H1 (cell line): Measurements from ENCODE around the gene BRK1.
"Not testable (repeated sequence)": the region's sequence is repeated elsewhere in the genome, so short reads cannot be mapped to it uniquely, and the experiment has no call there.

ENCODE experiments used
- BRCA1 ChIP-seq: IDR thresholded peaks from 2 replicates; pipeline ENCODE4 v1.6.1; 2012; ENCODE audit warnings: low read depth, low read length, improper control_type of control experiment
- CEBPB ChIP-seq: IDR thresholded peaks from 2 replicates; pipeline ENCODE4 v1.6.1; 2012; ENCODE audit warnings: low read depth, low read length
- CREB1 ChIP-seq: IDR thresholded peaks from 2 replicates; pipeline ENCODE4 v1.6.1; 2012; ENCODE audit warnings: inconsistent platforms
- EP300 ChIP-seq, 2 experiments: IDR thresholded peaks; 1 replicate in 1 of 2; 2 replicates in 1 of 2; pipeline ENCODE4 v1.6.1; 2011 to 2012; ENCODE audit warnings: low read depth in 2 of 2, low read length in 2 of 2, mild to moderate bottlenecking in 2 of 2, borderline replicate concordance in 1 of 2, inconsistent platforms in 1 of 2, moderate library complexity in 1 of 2
- HDAC6 ChIP-seq: IDR thresholded peaks from one replicate; pipeline ENCODE4 v1.7.1; 2012; ENCODE audit warnings: low read depth, mild to moderate bottlenecking, inconsistent platforms, low read length, moderate library complexity
- KDM5A ChIP-seq: fragments of 200-600 bp; IDR thresholded peaks from 2 replicates; pipeline ENCODE4 v1.7.1; 2012; ENCODE audit warnings: mild to moderate bottlenecking, low read length, inconsistent platforms, mixed read lengths
- POLR2AphosphoS5 ChIP-seq: IDR thresholded peaks from 2 replicates; pipeline ENCODE4 v1.6.1; 2011; ENCODE audit warnings: low read depth, low read length
- USF2 ChIP-seq: IDR thresholded peaks from 2 replicates; pipeline ENCODE4 v1.6.1; 2011; ENCODE audit warnings: low read length, improper control_type of control experiment
- ZNF274 ChIP-seq: IDR thresholded peaks from 2 replicates; pipeline ENCODE4 v1.7.0; 2012; ENCODE audit warnings: low read length, borderline replicate concordance; ENCODE audit errors: extremely low read depth
- TF ChIP-seq, protein P1 (sequence below), 3 experiments: IDR thresholded peaks; 1 replicate in 2 of 3; 2 replicates in 1 of 3; pipeline versions ENCODE4 v1.5.1 to v1.6.1; 2011; ENCODE audit warnings: low read length in 3 of 3, mild to moderate bottlenecking in 3 of 3, inconsistent platforms in 2 of 3, low read depth in 1 of 3, moderate library complexity in 1 of 3; ENCODE audit not compliant: insufficient read depth in 1 of 3; ENCODE audit errors: control extremely low read depth in 1 of 3

DNA sequence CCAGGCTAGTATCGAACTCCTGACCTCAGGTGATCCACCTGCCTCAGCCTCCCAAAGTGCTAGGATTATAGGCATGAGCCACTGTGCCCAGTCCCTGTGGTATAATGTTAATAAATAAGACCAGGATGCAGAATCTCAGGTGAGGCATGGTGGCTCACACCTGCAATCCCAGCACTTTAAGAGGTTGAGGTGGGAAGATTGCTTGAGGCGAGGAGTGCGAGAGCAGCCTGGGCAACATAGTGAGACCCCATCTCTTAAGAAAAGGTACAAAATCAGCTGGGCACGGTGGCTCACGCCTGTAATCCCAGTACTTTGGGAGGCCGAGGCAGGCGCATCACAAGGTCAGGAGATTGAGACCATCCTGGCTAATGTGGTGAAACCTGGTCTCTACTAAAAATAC lies 59.9 kb downstream of the BRK1 start:
- TF ChIP-seq ZNF274; BRCA1; EP300 (IDR thresholded peaks at IDR 0.05; ENCODE audit: borderline replicate concordance in 1 of 2, low read depth in 2 of 2, low read length in 2 of 2); CEBPB; HDAC6; KDM5A; POLR2AphosphoS5; CREB1; USF2: not testable (repeated sequence)
- TF ChIP-seq, protein P1, sequence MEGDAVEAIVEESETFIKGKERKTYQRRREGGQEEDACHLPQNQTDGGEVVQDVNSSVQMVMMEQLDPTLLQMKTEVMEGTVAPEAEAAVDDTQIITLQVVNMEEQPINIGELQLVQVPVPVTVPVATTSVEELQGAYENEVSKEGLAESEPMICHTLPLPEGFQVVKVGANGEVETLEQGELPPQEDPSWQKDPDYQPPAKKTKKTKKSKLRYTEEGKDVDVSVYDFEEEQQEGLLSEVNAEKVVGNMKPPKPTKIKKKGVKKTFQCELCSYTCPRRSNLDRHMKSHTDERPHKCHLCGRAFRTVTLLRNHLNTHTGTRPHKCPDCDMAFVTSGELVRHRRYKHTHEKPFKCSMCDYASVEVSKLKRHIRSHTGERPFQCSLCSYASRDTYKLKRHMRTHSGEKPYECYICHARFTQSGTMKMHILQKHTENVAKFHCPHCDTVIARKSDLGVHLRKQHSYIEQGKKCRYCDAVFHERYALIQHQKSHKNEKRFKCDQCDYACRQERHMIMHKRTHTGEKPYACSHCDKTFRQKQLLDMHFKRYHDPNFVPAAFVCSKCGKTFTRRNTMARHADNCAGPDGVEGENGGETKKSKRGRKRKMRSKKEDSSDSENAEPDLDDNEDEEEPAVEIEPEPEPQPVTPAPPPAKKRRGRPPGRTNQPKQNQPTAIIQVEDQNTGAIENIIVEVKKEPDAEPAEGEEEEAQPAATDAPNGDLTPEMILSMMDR (IDR thresholded peaks at IDR 0.05; ENCODE audit: control extremely low read depth in 1 of 3, insufficient read depth in 1 of 3, low read depth in 1 of 3, low read length in 3 of 3) = not testable (repeated sequence)
